ENCODE data around the gene CHSY3. TPM values are rescaled to one million over a fixed set of nuclear protein-coding genes. Genes with fewer than 3 reads are reported as not detected.

The CHSY3 gene
- polyA plus RNA-seq, 4 donors, result 3.8 to 5.1 (median 4.9) TPM

Other genes starting within 250 kb of the CHSY3 start
- gene MINAR2, start 156.4 kb upstream of the CHSY3 start, polyA plus RNA-seq (ENCODE audit: insufficient read length in 4 of 4), result under 1 TPM in 2 of 4 donors, not detected in 2; 0.06 to 0.08 TPM